DND-41 (cell line): Measurements from ENCODE around the gene CLIC5.

Experiments
- ATAC-seq: fragments of 200-7000 bp; cut with Tn5 transposase; 3 replicates; pipeline ENCODE4 v1.9.1; 2021; ENCODE audit warnings: low read depth; ENCODE audit not compliant: insufficient read depth
- DNase-seq: peaks from one replicate; pipeline ENCODE4 v3.0.0-alpha.2; 2020
- H2AFZ ChIP-seq: 2 replicates; pipeline ENCODE4 v1.6.0; 2012; ENCODE audit warnings: low read depth, low read length
- H3K27ac ChIP-seq: 2 replicates; pipeline ENCODE4 v1.5.1; 2012; ENCODE audit warnings: low read length, inconsistent platforms
- H3K27me3 ChIP-seq: fragments of 200-600 bp; sonication (generic); 2 replicates; pipeline ENCODE4 v1.6.0; 2012; ENCODE audit warnings: low read length, mild to moderate bottlenecking, inconsistent platforms; ENCODE audit not compliant: insufficient read depth, poor library complexity
- H3K36me3 ChIP-seq: 2 replicates; pipeline ENCODE4 v1.5.1; 2012; ENCODE audit warnings: low read length, inconsistent platforms; ENCODE audit not compliant: insufficient read depth
- H3K4me1 ChIP-seq: 2 replicates; pipeline ENCODE4 v1.5.1; 2012; ENCODE audit warnings: mild to moderate bottlenecking, low read length; ENCODE audit not compliant: insufficient read depth
- H3K4me2 ChIP-seq: 2 replicates; pipeline ENCODE4 v1.6.0; 2012; ENCODE audit warnings: mild to moderate bottlenecking, moderate library complexity, low read length, inconsistent platforms; ENCODE audit not compliant: insufficient read depth
- H3K4me3 ChIP-seq, 2 experiments: fragments of 200-600 bp in 1 of 2; shearing (Covaris generic) in 1 of 2; 2 replicates each; pipeline ENCODE4 v1.5.1; 2012 to 2016; ENCODE audit warnings: inconsistent platforms in 2 of 2, low read length in 2 of 2, mild to moderate bottlenecking in 2 of 2, low read depth in 1 of 2, moderate library complexity in 1 of 2
- H3K79me2 ChIP-seq: 2 replicates; pipeline ENCODE4 v1.6.0; 2012; ENCODE audit warnings: low read length, inconsistent platforms; ENCODE audit not compliant: insufficient read depth
- H3K9ac ChIP-seq: 2 replicates; pipeline ENCODE4 v1.6.0; 2012; ENCODE audit warnings: low read depth, mild to moderate bottlenecking, inconsistent platforms, low read length, moderate library complexity
- H3K9me3 ChIP-seq: 2 replicates; pipeline ENCODE4 v1.5.1; 2012; ENCODE audit warnings: low read length, moderate library complexity, mild to moderate bottlenecking, inconsistent platforms; ENCODE audit not compliant: insufficient read depth, severe bottlenecking
- H4K20me1 ChIP-seq: 2 replicates; pipeline ENCODE4 v1.6.0; 2012; ENCODE audit warnings: low read length; ENCODE audit not compliant: insufficient read depth
- EZH2 ChIP-seq: IDR thresholded peaks from 3 replicates; pipeline ENCODE4 v1.6.1; 2012; ENCODE audit warnings: borderline replicate concordance, low read depth, mild to moderate bottlenecking, moderate library complexity, low read length, inconsistent platforms; ENCODE audit not compliant: severe bottlenecking
- TF ChIP-seq, protein P1 (sequence below): IDR thresholded peaks from 2 replicates; pipeline ENCODE4 v1.5.1; 2012; ENCODE audit warnings: borderline replicate concordance, low read length, moderate library complexity, mild to moderate bottlenecking; ENCODE audit not compliant: poor library complexity, severe bottlenecking; ENCODE audit errors: extremely low read depth

The CLIC5 gene

DNA sequence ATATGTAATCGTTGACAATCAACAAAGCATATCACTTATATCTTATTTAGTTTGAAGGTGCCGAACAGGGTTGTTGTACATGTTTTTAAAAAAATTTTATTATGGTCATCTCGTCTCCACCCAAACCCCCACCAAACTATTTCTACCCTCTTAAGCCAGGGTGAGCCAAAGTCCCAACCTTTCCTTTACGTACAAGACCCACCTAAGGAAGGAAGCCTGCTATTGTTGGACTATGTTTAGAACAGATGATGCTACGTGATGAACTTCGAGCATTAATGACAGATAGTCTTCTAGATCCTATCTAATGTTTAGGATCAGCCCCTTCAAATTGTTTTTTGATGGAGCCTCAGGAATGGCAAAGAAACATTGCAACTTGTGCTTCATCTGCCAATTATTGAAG lies 44.4 kb downstream of the CLIC5 start:
- Histone ChIP-seq H3K9me3 (no peaks in the 10 kb centered on the region), H3K27ac (no peak overlapping the region), H3K4me1 (no peaks in the 10 kb centered on the region), H2AFZ (no peak overlapping the region), H3K4me3 (no peak overlapping the region), H3K9ac (no peak overlapping the region), H3K27me3 (no peaks in the 10 kb centered on the region), H4K20me1 (no peaks in the 10 kb centered on the region), H3K36me3 (no peaks in the 10 kb centered on the region), H3K4me2 (no peak overlapping the region), H3K79me2 (no peaks in the 10 kb centered on the region)
- no peak for DNase-seq
- ATAC-seq: no peak
- no peak for TF ChIP-seq EZH2
- TF ChIP-seq, protein P1, sequence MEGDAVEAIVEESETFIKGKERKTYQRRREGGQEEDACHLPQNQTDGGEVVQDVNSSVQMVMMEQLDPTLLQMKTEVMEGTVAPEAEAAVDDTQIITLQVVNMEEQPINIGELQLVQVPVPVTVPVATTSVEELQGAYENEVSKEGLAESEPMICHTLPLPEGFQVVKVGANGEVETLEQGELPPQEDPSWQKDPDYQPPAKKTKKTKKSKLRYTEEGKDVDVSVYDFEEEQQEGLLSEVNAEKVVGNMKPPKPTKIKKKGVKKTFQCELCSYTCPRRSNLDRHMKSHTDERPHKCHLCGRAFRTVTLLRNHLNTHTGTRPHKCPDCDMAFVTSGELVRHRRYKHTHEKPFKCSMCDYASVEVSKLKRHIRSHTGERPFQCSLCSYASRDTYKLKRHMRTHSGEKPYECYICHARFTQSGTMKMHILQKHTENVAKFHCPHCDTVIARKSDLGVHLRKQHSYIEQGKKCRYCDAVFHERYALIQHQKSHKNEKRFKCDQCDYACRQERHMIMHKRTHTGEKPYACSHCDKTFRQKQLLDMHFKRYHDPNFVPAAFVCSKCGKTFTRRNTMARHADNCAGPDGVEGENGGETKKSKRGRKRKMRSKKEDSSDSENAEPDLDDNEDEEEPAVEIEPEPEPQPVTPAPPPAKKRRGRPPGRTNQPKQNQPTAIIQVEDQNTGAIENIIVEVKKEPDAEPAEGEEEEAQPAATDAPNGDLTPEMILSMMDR: no peak

DNA sequence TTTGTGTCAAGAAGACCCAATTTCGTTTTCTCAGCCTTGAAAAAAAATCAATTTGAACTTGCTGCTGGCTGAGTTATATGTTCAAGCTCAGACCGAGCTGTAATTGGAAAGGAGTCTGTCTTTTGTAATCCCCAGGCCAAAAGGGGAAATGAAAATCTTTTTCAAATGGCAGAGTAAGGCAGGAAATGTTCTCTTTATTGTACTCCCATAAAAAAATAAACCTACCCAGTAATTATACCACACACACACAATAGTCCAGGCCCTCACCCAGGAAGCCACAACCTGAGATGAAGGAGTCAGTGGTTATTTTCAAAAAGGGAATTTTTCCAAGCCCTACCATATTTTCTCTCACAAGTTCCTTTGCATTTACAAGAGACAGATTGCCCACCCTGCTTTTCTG lies 45.3 kb downstream of the CLIC5 start:
- peaks cover 3% of the 10 kb centered on the region for H3K27me3 ChIP-seq
- no peak overlapping the region for H3K4me2 ChIP-seq
- no peaks in the 10 kb centered on the region for H3K4me1 ChIP-seq
- H3K27ac ChIP-seq: no peak overlapping the region
- 0 out of 3 replicates have a peak, but pooled peaks have one; percentile 29 for ATAC-seq
- H3K4me3 ChIP-seq: no peak overlapping the region
- H4K20me1 ChIP-seq: no peaks in the 10 kb centered on the region
- no peaks in the 10 kb centered on the region for H3K36me3 ChIP-seq
- no peak overlapping the region for H3K9ac ChIP-seq
- DNase-seq: no peak
- no peak overlapping the region for H2AFZ ChIP-seq
- H3K79me2 ChIP-seq: no peaks in the 10 kb centered on the region
- TF ChIP-seq EZH2: no peak
- TF ChIP-seq, protein P1: no peak
- H3K9me3 ChIP-seq: no peaks in the 10 kb centered on the region

DNA sequence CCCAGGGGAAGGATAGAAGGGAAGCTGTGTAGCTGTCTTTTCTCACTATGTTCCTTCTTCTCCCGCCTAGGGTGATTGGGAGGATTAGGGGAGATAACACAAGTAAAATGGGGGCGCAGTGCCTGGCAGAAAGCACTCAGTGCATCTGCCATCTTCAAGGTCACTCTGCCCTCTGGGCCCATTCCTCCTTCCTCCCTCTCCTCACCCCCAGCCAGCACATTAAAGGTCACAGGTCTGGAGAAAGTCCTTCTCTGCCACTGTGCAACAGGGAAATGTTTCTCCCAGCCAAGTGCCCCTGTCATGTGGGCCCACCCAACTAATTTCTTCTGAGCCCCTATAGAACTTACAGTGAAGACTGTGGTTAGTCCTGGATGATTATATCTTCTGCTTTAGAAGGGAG lies 45.8 kb downstream of the CLIC5 start:
- Histone ChIP-seq H3K79me2 (no peaks in the 10 kb centered on the region), H4K20me1 (no peaks in the 10 kb centered on the region), H3K4me2 (no peak overlapping the region), H3K9ac (no peak overlapping the region), H3K27me3 (peaks cover 3% of the 10 kb centered on the region), H3K9me3 (no peaks in the 10 kb centered on the region), H2AFZ (no peak overlapping the region), H3K36me3 (no peaks in the 10 kb centered on the region), H3K4me3 (no peak overlapping the region), H3K4me1 (no peaks in the 10 kb centered on the region), H3K27ac (no peak overlapping the region)
- TF ChIP-seq, protein P1: no peak
- TF ChIP-seq EZH2: no peak
- DNase-seq (no peak), ATAC-seq (peak; percentile 35; the same call in 1 of the 3 replicates)

DNA sequence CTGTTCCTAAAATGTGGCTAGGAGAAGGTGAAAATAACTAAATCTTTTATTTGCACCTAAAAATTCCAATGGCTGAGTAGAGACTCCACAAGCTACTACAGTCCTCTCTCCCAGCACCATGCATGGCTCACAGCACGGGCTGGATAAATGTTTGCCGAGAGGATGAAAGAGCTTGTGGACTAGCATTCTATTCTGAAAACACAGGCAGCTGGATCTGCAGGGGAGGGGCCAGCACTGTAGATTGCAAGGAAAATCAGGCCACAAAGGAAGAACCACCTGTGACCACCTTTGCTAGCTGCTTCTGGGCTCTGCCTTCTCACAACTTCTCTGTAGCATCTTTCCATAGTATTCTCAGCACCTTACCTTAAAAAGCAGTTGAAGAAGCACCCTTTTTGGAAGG lies 46.6 kb downstream of the CLIC5 start:
- H4K20me1 ChIP-seq: no peaks in the 10 kb centered on the region
- no peak overlapping the region for H2AFZ ChIP-seq
- H3K79me2 ChIP-seq: no peaks in the 10 kb centered on the region
- DNase-seq: no peak
- H3K9me3 ChIP-seq: no peaks in the 10 kb centered on the region
- H3K36me3 ChIP-seq: no peaks in the 10 kb centered on the region
- H3K4me3 ChIP-seq: no peak overlapping the region
- TF ChIP-seq, protein P1: no peak
- TF ChIP-seq EZH2: no peak
- no peak overlapping the region for H3K9ac ChIP-seq
- H3K27me3 ChIP-seq: peaks cover 3% of the 10 kb centered on the region
- H3K27ac ChIP-seq: no peak overlapping the region
- ATAC-seq: no peak
- H3K4me1 ChIP-seq: no peaks in the 10 kb centered on the region
- no peak overlapping the region for H3K4me2 ChIP-seq
